Measurements from ENCODE around the gene KLF15. TPM values are rescaled to one million over a fixed set of nuclear protein-coding genes. Genes with fewer than 3 reads are reported as not detected.
"Not testable (repeated sequence)": the region's sequence is repeated elsewhere in the genome, so short reads cannot be mapped to it uniquely, and the experiment has no call there.

KLF15 gene
- total RNA-seq, 1 donor from 2014 or later, result 0.50 TPM

- no peak for DNase-seq (ENCODE audit: low read depth)
Measured at GRCh38 chr3:126346466-126346865, 10.7 kb downstream of the KLF15 start.

GRCh38 chr3:126345641-126346460, 11.4 kb downstream of the KLF15 start:
- DNase-seq (ENCODE audit: low read depth), result no peak

GRCh38 chr3:126345231-126345630, 12.0 kb downstream of the KLF15 start:
- no peak for DNase-seq (ENCODE audit: low read depth)

- DNase-seq (ENCODE audit: low read depth), result no peak
Measured at GRCh38 chr3:126344380-126345041, 12.7 kb downstream of the KLF15 start.

- DNase-seq (ENCODE audit: low read depth), result no peak
Measured at GRCh38 chr3:126343649-126344035, 13.6 kb downstream of the KLF15 start.

- no peak for DNase-seq (ENCODE audit: low read depth)
Measured at GRCh38 chr3:126342991-126343648, 14.1 kb downstream of the KLF15 start.

- no peak for DNase-seq (ENCODE audit: low read depth)
Measured at GRCh38 chr3:126342211-126342610, 15.0 kb downstream of the KLF15 start.

- DNase-seq (ENCODE audit: low read depth), result no peak
Measured at GRCh38 chr3:126341755-126342150, 15.5 kb downstream of the KLF15 start.

- DNase-seq (ENCODE audit: low read depth), result no peak
Measured at GRCh38 chr3:126340943-126341754, 16.1 kb downstream of the KLF15 start.

- DNase-seq (ENCODE audit: low read depth), result no peak
Measured at GRCh38 chr3:126340596-126340942, 16.6 kb downstream of the KLF15 start.

- DNase-seq (ENCODE audit: low read depth), result no peak
Measured at GRCh38 chr3:126340081-126340511, 17.1 kb downstream of the KLF15 start.

- DNase-seq (ENCODE audit: low read depth), result no peak
Measured at GRCh38 chr3:126339466-126339865, 17.7 kb downstream of the KLF15 start.

- DNase-seq (ENCODE audit: low read depth), result no peak
Measured at GRCh38 chr3:126338790-126339288, 18.4 kb downstream of the KLF15 start.

- DNase-seq (ENCODE audit: low read depth), result no peak
Measured at GRCh38 chr3:126337980-126338651, 19.1 kb downstream of the KLF15 start.

- DNase-seq (ENCODE audit: low read depth), result not testable (repeated sequence)
Measured at GRCh38 chr3:126331812-126332336, 25.3 kb downstream of the KLF15 start.

- no peak for DNase-seq (ENCODE audit: low read depth)
Measured at GRCh38 chr3:126329927-126330725, 27.1 kb downstream of the KLF15 start.

- DNase-seq (ENCODE audit: low read depth), result no peak
Measured at GRCh38 chr3:126326629-126327028, 30.6 kb downstream of the KLF15 start.

- no peak for DNase-seq (ENCODE audit: low read depth)
Measured at GRCh38 chr3:126322181-126322967, 34.8 kb downstream of the KLF15 start.

- DNase-seq (ENCODE audit: low read depth), result no peak
Measured at GRCh38 chr3:126321490-126321889, 35.7 kb downstream of the KLF15 start.
